Kidney glomerular epithelial cell (primary cell): ENCODE data around the gene ARRB1.
"Not testable (repeated sequence)": the region's sequence is repeated elsewhere in the genome, so short reads cannot be mapped to it uniquely, and the experiment has no call there.

Experiments used
- DNase-seq: peaks from one replicate; lab custom pipeline; 2025; lab: John Stamatoyannopoulos, UW

Gene ARRB1

GRCh38 chr11:75371949-75372876, 20.8 kb upstream of the ARRB1 start:
- DNase-seq: no peak

GRCh38 chr11:75369560-75370255, 18.2 kb upstream of the ARRB1 start:
- no peak for DNase-seq

GRCh38 chr11:75366826-75367225, 15.4 kb upstream of the ARRB1 start:
- not testable (repeated sequence) for DNase-seq

GRCh38 chr11:75365711-75366181, 14.3 kb upstream of the ARRB1 start:
- DNase-seq: no peak

GRCh38 chr11:75362285-75362684, 10.8 kb upstream of the ARRB1 start:
- not testable (repeated sequence) for DNase-seq

- DNase-seq: no peak
Observed at GRCh38 chr11:75356613-75357012, 5.2 kb upstream of the ARRB1 start.

GRCh38 chr11:75355051-75355450, 3.6 kb upstream of the ARRB1 start:
- no peak for DNase-seq

- DNase-seq: no peak
Observed at GRCh38 chr11:75352588-75353206, 1.2 kb upstream of the ARRB1 start.

GRCh38 chr11:75351791-75352587, 528 bp upstream of the ARRB1 start:
- DNase-seq: no peak

GRCh38 chr11:75350743-75351540, 519 bp downstream of the ARRB1 start:
- no peak for DNase-seq

GRCh38 chr11:75350122-75350742, 1.2 kb downstream of the ARRB1 start:
- no peak for DNase-seq

- DNase-seq: no peak
Observed at GRCh38 chr11:75349521-75350116, 1.8 kb downstream of the ARRB1 start.

GRCh38 chr11:75347781-75348566, 3.5 kb downstream of the ARRB1 start:
- peak; percentile 46 for DNase-seq

GRCh38 chr11:75346912-75347647, 4.4 kb downstream of the ARRB1 start:
- no peak for DNase-seq

GRCh38 chr11:75346296-75346695, 5.2 kb downstream of the ARRB1 start:
- DNase-seq: no peak

GRCh38 chr11:75345455-75346160, 5.9 kb downstream of the ARRB1 start:
- no peak for DNase-seq

GRCh38 chr11:75344761-75345454, 6.6 kb downstream of the ARRB1 start:
- no peak for DNase-seq
